K562 (cell line): ENCODE measurements around the gene ZEB2.

Source experiments
- CBX8 ChIP-seq: fragments of 200-600 bp; sonication (generic); IDR thresholded peaks from 2 replicates; pipeline ENCODE4 v1.6.1; 2012; ENCODE audit warnings: borderline replicate concordance, mixed run types, low read depth, mild to moderate bottlenecking, moderate library complexity, mixed read lengths, low read length, control low read depth, inconsistent platforms; ENCODE audit not compliant: poor library complexity, severe bottlenecking; ENCODE audit errors: extremely low read depth
- ELF4 ChIP-seq: fragments of 450-650 bp; formaldehyde crosslinking; IDR thresholded peaks from 2 replicates; pipeline ENCODE4 v1.4.0; 2022; ENCODE audit warnings: missing genetic modification characterization
- MEF2A ChIP-seq: IDR thresholded peaks from 2 replicates; pipeline ENCODE4 v1.6.1; 2011; ENCODE audit warnings: low read depth, mild to moderate bottlenecking, low read length, moderate library complexity; ENCODE audit not compliant: control insufficient read depth
- SRF ChIP-seq, 2 experiments: fragments of 250-450, 450-650 bp in 1 of 2; sonication (Bioruptor Pico) in 1 of 2; sonication (generic) in 1 of 2; formaldehyde crosslinking; IDR thresholded peaks; 2 replicates each; pipeline versions ENCODE4 v1.5.0 to v1.5.1; 2020 to 2022; ENCODE audit warnings: mild to moderate bottlenecking in 1 of 2, missing genetic modification reagents in 1 of 2
- TAF9B ChIP-seq: fragments of 450-650 bp; IDR thresholded peaks from 2 replicates; pipeline ENCODE4 v1.6.1; 2018; ENCODE audit warnings: mild to moderate bottlenecking; ENCODE audit not compliant: partially characterized antibody
- ZNF408 ChIP-seq: fragments of 250-450 bp; sonication (Bioruptor Pico); IDR thresholded peaks from 2 replicates; pipeline ENCODE4 v1.4.0; 2020; ENCODE audit warnings: low read depth, mild to moderate bottlenecking, moderate library complexity
- TF ChIP-seq, protein P1 (sequence below), 3 experiments: IDR thresholded peaks in 2 of 3; conservative IDR thresholded peaks in 1 of 3; 2 replicates each; pipeline ENCODE4 v1.5.1; 2011 to 2012; ENCODE audit warnings: low read length in 3 of 3, mild to moderate bottlenecking in 3 of 3, control low read depth in 2 of 3, improper control_type of control experiment in 1 of 3, inconsistent platforms in 1 of 3, low read depth in 1 of 3, mixed read lengths in 1 of 3, moderate library complexity in 1 of 3; ENCODE audit not compliant: insufficient read depth in 2 of 3
- TF ChIP-seq, protein P2 (sequence below), 2 experiments: fragments of 450-650 bp; formaldehyde crosslinking in 1 of 2; IDR thresholded peaks; 2 replicates each; pipeline versions ENCODE4 v1.4.0 to v1.6.1; 2014 to 2020; ENCODE audit warnings: mild to moderate bottlenecking in 2 of 2, borderline replicate concordance in 1 of 2, low read depth in 1 of 2
- TF ChIP-seq, protein P3 (sequence below), 2 experiments: fragments of 450-650 bp; IDR thresholded peaks; 2 replicates each; pipeline ENCODE4 v1.6.1; 2016

DNA sequence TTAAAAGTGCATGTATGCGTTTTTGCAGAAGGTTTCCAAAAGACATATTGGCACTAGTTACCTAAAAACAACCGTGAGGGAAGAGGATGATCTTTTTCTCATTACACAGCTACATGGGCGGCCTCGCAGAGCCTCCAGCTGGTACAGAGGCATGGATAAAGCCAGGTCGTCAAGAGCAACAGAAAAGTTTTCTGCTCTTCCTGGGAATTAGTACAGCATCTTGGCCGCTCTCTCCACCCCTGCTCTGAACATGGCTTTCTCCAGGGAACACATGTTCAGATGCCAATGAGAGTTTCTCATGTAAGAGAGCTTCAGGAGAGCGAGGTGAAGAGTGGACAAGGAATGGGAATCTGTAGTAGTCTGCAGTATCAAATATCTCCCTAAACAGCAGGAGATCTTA lies 108.4 kb downstream of the ZEB2 start:
- TF ChIP-seq, protein P1, sequence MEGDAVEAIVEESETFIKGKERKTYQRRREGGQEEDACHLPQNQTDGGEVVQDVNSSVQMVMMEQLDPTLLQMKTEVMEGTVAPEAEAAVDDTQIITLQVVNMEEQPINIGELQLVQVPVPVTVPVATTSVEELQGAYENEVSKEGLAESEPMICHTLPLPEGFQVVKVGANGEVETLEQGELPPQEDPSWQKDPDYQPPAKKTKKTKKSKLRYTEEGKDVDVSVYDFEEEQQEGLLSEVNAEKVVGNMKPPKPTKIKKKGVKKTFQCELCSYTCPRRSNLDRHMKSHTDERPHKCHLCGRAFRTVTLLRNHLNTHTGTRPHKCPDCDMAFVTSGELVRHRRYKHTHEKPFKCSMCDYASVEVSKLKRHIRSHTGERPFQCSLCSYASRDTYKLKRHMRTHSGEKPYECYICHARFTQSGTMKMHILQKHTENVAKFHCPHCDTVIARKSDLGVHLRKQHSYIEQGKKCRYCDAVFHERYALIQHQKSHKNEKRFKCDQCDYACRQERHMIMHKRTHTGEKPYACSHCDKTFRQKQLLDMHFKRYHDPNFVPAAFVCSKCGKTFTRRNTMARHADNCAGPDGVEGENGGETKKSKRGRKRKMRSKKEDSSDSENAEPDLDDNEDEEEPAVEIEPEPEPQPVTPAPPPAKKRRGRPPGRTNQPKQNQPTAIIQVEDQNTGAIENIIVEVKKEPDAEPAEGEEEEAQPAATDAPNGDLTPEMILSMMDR (IDR thresholded peaks at IDR 0.05 in 2 of 3, conservative IDR thresholded peaks at IDR 0.05 in 1 of 3; ENCODE audit: insufficient read depth in 2 of 3, low read depth in 1 of 3, low read length in 3 of 3): no peak
- TF ChIP-seq TAF9B: no peak
- TF ChIP-seq, protein P2, sequence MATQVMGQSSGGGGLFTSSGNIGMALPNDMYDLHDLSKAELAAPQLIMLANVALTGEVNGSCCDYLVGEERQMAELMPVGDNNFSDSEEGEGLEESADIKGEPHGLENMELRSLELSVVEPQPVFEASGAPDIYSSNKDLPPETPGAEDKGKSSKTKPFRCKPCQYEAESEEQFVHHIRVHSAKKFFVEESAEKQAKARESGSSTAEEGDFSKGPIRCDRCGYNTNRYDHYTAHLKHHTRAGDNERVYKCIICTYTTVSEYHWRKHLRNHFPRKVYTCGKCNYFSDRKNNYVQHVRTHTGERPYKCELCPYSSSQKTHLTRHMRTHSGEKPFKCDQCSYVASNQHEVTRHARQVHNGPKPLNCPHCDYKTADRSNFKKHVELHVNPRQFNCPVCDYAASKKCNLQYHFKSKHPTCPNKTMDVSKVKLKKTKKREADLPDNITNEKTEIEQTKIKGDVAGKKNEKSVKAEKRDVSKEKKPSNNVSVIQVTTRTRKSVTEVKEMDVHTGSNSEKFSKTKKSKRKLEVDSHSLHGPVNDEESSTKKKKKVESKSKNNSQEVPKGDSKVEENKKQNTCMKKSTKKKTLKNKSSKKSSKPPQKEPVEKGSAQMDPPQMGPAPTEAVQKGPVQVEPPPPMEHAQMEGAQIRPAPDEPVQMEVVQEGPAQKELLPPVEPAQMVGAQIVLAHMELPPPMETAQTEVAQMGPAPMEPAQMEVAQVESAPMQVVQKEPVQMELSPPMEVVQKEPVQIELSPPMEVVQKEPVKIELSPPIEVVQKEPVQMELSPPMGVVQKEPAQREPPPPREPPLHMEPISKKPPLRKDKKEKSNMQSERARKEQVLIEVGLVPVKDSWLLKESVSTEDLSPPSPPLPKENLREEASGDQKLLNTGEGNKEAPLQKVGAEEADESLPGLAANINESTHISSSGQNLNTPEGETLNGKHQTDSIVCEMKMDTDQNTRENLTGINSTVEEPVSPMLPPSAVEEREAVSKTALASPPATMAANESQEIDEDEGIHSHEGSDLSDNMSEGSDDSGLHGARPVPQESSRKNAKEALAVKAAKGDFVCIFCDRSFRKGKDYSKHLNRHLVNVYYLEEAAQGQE (IDR thresholded peaks at IDR 0.05; ENCODE audit: borderline replicate concordance): no peak
- TF ChIP-seq, protein P2 (CRISPR knock-in tag; IDR thresholded peaks at IDR 0.05; ENCODE audit: low read depth): no peak
- TF ChIP-seq, protein P3, sequence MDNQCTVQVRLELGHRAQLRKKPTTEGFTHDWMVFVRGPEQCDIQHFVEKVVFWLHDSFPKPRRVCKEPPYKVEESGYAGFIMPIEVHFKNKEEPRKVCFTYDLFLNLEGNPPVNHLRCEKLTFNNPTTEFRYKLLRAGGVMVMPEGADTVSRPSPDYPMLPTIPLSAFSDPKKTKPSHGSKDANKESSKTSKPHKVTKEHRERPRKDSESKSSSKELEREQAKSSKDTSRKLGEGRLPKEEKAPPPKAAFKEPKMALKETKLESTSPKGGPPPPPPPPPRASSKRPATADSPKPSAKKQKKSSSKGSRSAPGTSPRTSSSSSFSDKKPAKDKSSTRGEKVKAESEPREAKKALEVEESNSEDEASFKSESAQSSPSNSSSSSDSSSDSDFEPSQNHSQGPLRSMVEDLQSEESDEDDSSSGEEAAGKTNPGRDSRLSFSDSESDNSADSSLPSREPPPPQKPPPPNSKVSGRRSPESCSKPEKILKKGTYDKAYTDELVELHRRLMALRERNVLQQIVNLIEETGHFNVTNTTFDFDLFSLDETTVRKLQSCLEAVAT (IDR thresholded peaks at IDR 0.05): no peak
- TF ChIP-seq ZNF408 (CRISPR knock-in tag): no peak
- no peak for TF ChIP-seq CBX8
- TF ChIP-seq ELF4: no peak
- no peak for TF ChIP-seq SRF (CRISPR knock-in tag; IDR thresholded peaks at IDR 0.05)
- no peak for TF ChIP-seq MEF2A
